Natural killer cell (primary cell): Measurements from ENCODE around the gene LYRM4. TPM values are rescaled to one million over a fixed set of nuclear protein-coding genes. Genes with fewer than 3 reads are reported as not detected.

ENCODE experiments used
- ATAC-seq, 3 donors: fragments of 150-1000 bp in 2 of 3; fragments of 200-7000 bp in 1 of 3; cut with Tn5 transposase; 1 replicate in 1 of 3; 2 replicates in 2 of 3; pipeline ENCODE4 v1.10.0; 2021; ENCODE audit warnings: mild to moderate bottlenecking in 2 of 3, moderate library complexity in 2 of 3
- DNase-seq, 2 donors: peaks; one replicate each; pipeline versions ENCODE4 v3.0.0 to v3.0.0-alpha.2; 2013 to 2021; ENCODE audit warnings: mixed read lengths in 1 of 2
- H3K27ac ChIP-seq: one replicate; pipeline ENCODE4 v1.5.1; 2013; ENCODE audit warnings: mild to moderate bottlenecking, low read length
- H3K27me3 ChIP-seq: one replicate; pipeline ENCODE4 v1.6.1; 2013; ENCODE audit warnings: low read length; ENCODE audit not compliant: control insufficient read depth, insufficient read depth
- H3K36me3 ChIP-seq: one replicate; pipeline ENCODE4 v1.6.1; 2013; ENCODE audit warnings: low read length; ENCODE audit not compliant: control insufficient read depth, insufficient read depth
- H3K4me1 ChIP-seq: one replicate; pipeline ENCODE4 v1.6.1; 2013; ENCODE audit warnings: low read length; ENCODE audit not compliant: control insufficient read depth, insufficient read depth
- H3K4me3 ChIP-seq: one replicate; pipeline ENCODE4 v1.5.1; 2013; ENCODE audit warnings: low read length
- H3K9me3 ChIP-seq: one replicate; pipeline ENCODE4 v1.6.1; 2013; ENCODE audit warnings: low read length; ENCODE audit not compliant: control insufficient read depth, insufficient read depth
- H3K27ac Mint-ChIP-seq, 2 donors: one replicate each; pipeline ENCODE4 v1.8.0; 2022; ENCODE audit warnings: mild to moderate bottlenecking in 2 of 2, mixed read lengths in 2 of 2, moderate library complexity in 1 of 2
- H3K27me3 Mint-ChIP-seq, 2 donors: one replicate each; pipeline ENCODE4 v1.8.0; 2022; ENCODE audit warnings: low read depth in 2 of 2, mixed read lengths in 2 of 2
- H3K36me3 Mint-ChIP-seq: one replicate; pipeline ENCODE4 v1.8.0; 2022; ENCODE audit warnings: mixed read lengths
- H3K4me1 Mint-ChIP-seq, 2 donors: one replicate each; pipeline ENCODE4 v1.8.0; 2022; ENCODE audit warnings: mixed read lengths in 2 of 2
- H3K4me3 Mint-ChIP-seq: one replicate; pipeline ENCODE4 v1.8.0; 2022; ENCODE audit warnings: mild to moderate bottlenecking, moderate library complexity, mixed read lengths
- H3K9me3 Mint-ChIP-seq, 2 donors: one replicate each; pipeline ENCODE4 v1.8.0; 2022; ENCODE audit warnings: mixed read lengths in 2 of 2
- CTCF ChIP-seq: fragments of 200-600 bp; IDR thresholded peaks from one replicate; pipeline ENCODE4 v1.8.0; 2022; ENCODE audit warnings: antibody characterized with exemption
- WGBS: methylation state at CpG from one replicate; pipeline ENCODE4 v1.1.7; 2013; ENCODE audit warnings: missing lambda C conversion rate; ENCODE audit not compliant: insufficient coverage; 5-methylcytosine and 5-hydroxymethylcytosine counted together
- intact Hi-C: fragments of 100-400 bp; cut with micrococcal nuclease; formaldehyde crosslinking; loops from one replicate; pipeline ENCODE4 v1.14.2; 2022
- total RNA-seq, 4 donors: library from RNA; stranded (reverse); fragments of 120-200 nt in 1 of 4; gene quantifications; one replicate each; pipeline versions ENCODE4 v1.2.3 to v1.2.4, GENCODE V29; 2013 to 2022

The LYRM4 gene
- total RNA-seq, 3 donors from 2014 or later (not counting 1 experiment from before 2014, with no cell fraction given) = 9.1 to 11.4 (median 11.1) TPM

- no peak overlapping the region for H3K27ac ChIP-seq
Measured at GRCh38 chr6:5084360-5084780, 176.4 kb downstream of the LYRM4 start.

GRCh38 chr6:5083813-5084359, 176.9 kb downstream of the LYRM4 start:
- ATAC-seq = no peak
- Histone ChIP-seq H3K27me3 (peaks cover 4% of the 10 kb centered on the region), H3K4me1 (peaks cover 12% of the 10 kb centered on the region), H3K36me3 (no peaks in the 10 kb centered on the region), H3K4me3 (no peak overlapping the region), H3K27ac (no peak overlapping the region), H3K9me3 (no peaks in the 10 kb centered on the region)
- no peak for TF ChIP-seq CTCF
- Mint-ChIP-seq H3K36me3 (no peaks in the 10 kb centered on the region), H3K27me3 (peaks cover 30 to 34% of the 10 kb centered on the region in 2 donors), H3K4me3 (no peak overlapping the region), H3K9me3 (no peaks in the 10 kb centered on the region), H3K4me1 (no peaks in the 10 kb centered on the region), H3K27ac (no peak overlapping the region)
- no peak for DNase-seq
- intact Hi-C loops = no loop called here
- 51% methylated on average over 18 of the region's 18 CpGs for WGBS

More at GRCh38 chr6:5084360-5084780, 176.4 kb downstream of the LYRM4 start:
- DNase-seq = no peak
- 3% methylated on average over 57 of the region's 57 CpGs for WGBS
- H3K27me3 Mint-ChIP-seq = peaks cover 28 to 34% of the 10 kb centered on the region in 2 donors
- Histone ChIP-seq H3K36me3 (no peaks in the 10 kb centered on the region), H3K9me3 (no peaks in the 10 kb centered on the region), H3K4me3 (peak overlapping the region; percentile 17), H3K27me3 (peaks cover 4% of the 10 kb centered on the region), H3K4me1 (peaks cover 12% of the 10 kb centered on the region)
- intact Hi-C loops = no loop called here
- H3K27ac Mint-ChIP-seq = no peak overlapping the region
- no peaks in the 10 kb centered on the region for H3K36me3 Mint-ChIP-seq
- H3K9me3 Mint-ChIP-seq = no peaks in the 10 kb centered on the region
- no peak for ATAC-seq
- TF ChIP-seq CTCF = no peak
- H3K4me1 Mint-ChIP-seq = no peaks in the 10 kb centered on the region
- no peak overlapping the region for H3K4me3 Mint-ChIP-seq

- Mint-ChIP-seq H3K4me1 (no peaks in the 10 kb centered on the region), H3K36me3 (no peaks in the 10 kb centered on the region), H3K4me3 (no peak overlapping the region), H3K27me3 (peaks cover 27 to 34% of the 10 kb centered on the region in 2 donors), H3K9me3 (no peaks in the 10 kb centered on the region), H3K27ac (no peak overlapping the region)
- no peaks in the 10 kb centered on the region for H3K36me3 ChIP-seq
- TF ChIP-seq CTCF = no peak
- H3K4me1 ChIP-seq = peaks cover 12% of the 10 kb centered on the region
- H3K9me3 ChIP-seq = no peaks in the 10 kb centered on the region
- H3K27me3 ChIP-seq = peaks cover 4% of the 10 kb centered on the region
- H3K4me3 ChIP-seq = no peak overlapping the region
- DNase-seq (no peak), ATAC-seq (no peak)
- H3K27ac ChIP-seq = no peak overlapping the region
- WGBS = 33% methylated on average over 3 of the region's 4 CpGs
- intact Hi-C loops = no loop called here
Measured at GRCh38 chr6:5083307-5083583, 177.5 kb downstream of the LYRM4 start.
